Stimulated activated CD4-positive, alpha-beta T cell treated with anti-CD3 and anti-CD28 coated beads, Interleukin-12 subunit alpha, Interleukin-12 subunit beta, amount 100 ng/mL, for 24 hours (primary cell): Measurements from ENCODE around the gene ARL6IP6.
A peak's percentile ranks its signal among the peaks of the same experiment; 100 is the strongest.

Experiments
- DNase-seq, 2 experiments: peaks; one replicate each; pipeline ENCODE4 v3.0.0-alpha.2; 2020; ENCODE audit warnings: low read depth in 2 of 2

ARL6IP6 gene

GRCh38 chr2:152718076-152718908, at the start of gene ARL6IP6:
ARL6IP6 (plus strand) TSS chr2:152718620; CDS start chr2:152718625, 5 bp downstream.
- DNase-seq: peak; percentile 87

- no peak for DNase-seq
Observed at GRCh38 chr2:152674334-152674733, 44.1 kb upstream of the ARL6IP6 start.

GRCh38 chr2:152676461-152676860, 42.0 kb upstream of the ARL6IP6 start:
- no peak for DNase-seq

GRCh38 chr2:152678808-152679207, 39.6 kb upstream of the ARL6IP6 start:
- DNase-seq: no peak

- no peak for DNase-seq
Observed at GRCh38 chr2:152682663-152683062, 35.8 kb upstream of the ARL6IP6 start.

- no peak for DNase-seq
Observed at GRCh38 chr2:152683400-152683799, 35.0 kb upstream of the ARL6IP6 start.

GRCh38 chr2:152686321-152686720, 32.1 kb upstream of the ARL6IP6 start:
- no peak for DNase-seq

- no peak for DNase-seq
Observed at GRCh38 chr2:152693033-152693432, 25.4 kb upstream of the ARL6IP6 start.

GRCh38 chr2:152694161-152694661, 24.2 kb upstream of the ARL6IP6 start:
- no peak for DNase-seq

- DNase-seq: no peak
Observed at GRCh38 chr2:152695763-152696162, 22.7 kb upstream of the ARL6IP6 start.

GRCh38 chr2:152696476-152696875, 21.9 kb upstream of the ARL6IP6 start:
- DNase-seq: no peak

GRCh38 chr2:152701198-152701597, 17.2 kb upstream of the ARL6IP6 start:
- DNase-seq: no peak

- DNase-seq: no peak
Observed at GRCh38 chr2:152706477-152707021, 11.9 kb upstream of the ARL6IP6 start.

- no peak for DNase-seq
Observed at GRCh38 chr2:152708742-152709141, 9.7 kb upstream of the ARL6IP6 start.

GRCh38 chr2:152710713-152711112, 7.7 kb upstream of the ARL6IP6 start:
- DNase-seq: no peak

- DNase-seq: no peak
Observed at GRCh38 chr2:152715112-152715511, 3.3 kb upstream of the ARL6IP6 start.

- DNase-seq: no peak
Observed at GRCh38 chr2:152715854-152716428, 2.5 kb upstream of the ARL6IP6 start.

- peak; percentile 25 to 29 for DNase-seq
Observed at GRCh38 chr2:152716805-152717227, 1.6 kb upstream of the ARL6IP6 start.

GRCh38 chr2:152717228-152718075, 968 bp upstream of the ARL6IP6 start, which contains the start of gene PRPF40A:
PRPF40A (minus strand) TSS chr2:152717461; CDS start chr2:152717439, 22 bp downstream.
- peak; percentile 98 for DNase-seq

GRCh38 chr2:152718909-152719645, 657 bp downstream of the ARL6IP6 start:
- no peak for DNase-seq

GRCh38 chr2:152720794-152721193, 2.4 kb downstream of the ARL6IP6 start:
- no peak for DNase-seq
